22Rv1 (cell line): ENCODE measurements around the gene PSMC3IP.

Experiments used
- H3K27ac ChIP-seq: fragments of 450-650 bp; 2 replicates; pipeline ENCODE4 v1.5.1; 2017
- CTCF ChIP-seq: fragments of 450-650 bp; IDR thresholded peaks from 2 replicates; pipeline ENCODE4 v1.5.1; 2017; ENCODE audit warnings: mild to moderate bottlenecking
- ZFX ChIP-seq: fragments of 450-650 bp; IDR thresholded peaks from 2 replicates; pipeline ENCODE4 v1.6.1; 2017; ENCODE audit warnings: antibody characterized with exemption, borderline replicate concordance

PSMC3IP gene

DNA sequence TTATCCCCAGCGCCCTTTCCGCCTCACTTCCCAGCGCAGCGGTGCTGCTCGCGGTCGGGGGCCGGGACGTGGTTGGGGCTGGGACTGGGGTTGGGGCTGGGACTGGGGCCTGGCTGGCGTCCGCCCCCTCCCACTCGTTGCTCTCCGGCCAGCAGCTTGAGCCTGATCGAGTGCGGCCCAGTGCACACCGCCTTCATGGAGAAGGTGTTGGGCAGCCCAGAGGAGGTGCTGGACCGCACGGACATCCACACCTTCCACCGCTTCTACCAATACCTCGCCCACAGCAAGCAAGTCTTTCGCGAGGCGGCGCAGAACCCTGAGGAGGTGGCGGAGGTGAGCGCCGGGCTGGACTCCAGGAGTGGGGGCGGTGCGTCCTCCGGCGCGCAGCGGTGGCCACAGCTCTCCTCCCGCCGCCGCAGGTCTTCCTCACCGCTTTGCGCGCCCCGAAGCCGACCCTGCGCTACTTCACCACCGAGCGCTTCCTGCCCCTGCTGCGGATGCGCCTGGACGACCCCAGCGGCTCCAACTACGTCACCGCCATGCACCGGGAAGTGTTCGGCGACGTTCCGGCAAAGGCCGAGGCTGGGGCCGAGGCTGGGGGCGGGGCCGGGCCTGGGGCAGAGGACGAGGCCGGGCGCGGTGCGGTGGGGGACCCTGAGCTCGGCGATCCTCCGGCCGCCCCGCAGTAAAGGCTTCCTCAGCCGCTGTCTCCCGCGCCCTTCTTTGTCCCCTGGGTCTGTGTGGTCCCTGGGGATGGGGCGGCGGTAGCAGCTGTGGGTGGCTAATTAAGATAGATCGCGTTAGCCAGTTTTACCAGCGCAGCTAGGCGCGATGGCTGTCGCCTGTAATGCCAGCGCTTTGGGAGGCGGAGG lies 23.0 kb downstream of the PSMC3IP start:
- no peak; the same call in 1 of the 2 replicates for TF ChIP-seq CTCF
- TF ChIP-seq ZFX, result no peak
- H3K27ac ChIP-seq, result peak overlapping the region; percentile 84

DNA sequence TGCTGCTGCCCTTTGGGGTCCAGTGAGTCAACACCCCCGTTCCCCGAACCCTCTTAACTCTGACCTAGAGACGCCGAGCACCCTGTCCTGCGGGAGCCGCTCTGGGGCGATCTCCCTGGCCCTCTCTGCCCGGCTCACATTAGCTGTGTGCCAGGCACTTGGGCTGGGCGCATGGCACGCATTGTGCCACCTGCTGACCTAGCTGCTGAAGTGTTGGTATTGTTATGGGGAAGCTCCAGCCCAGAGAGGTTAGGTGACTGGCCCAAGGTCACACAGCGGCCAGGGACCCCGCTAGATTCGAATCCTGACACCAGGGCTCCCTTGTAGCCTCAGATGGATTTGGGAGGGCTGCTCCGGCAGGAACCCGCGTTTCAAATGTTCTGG lies 23.7 kb downstream of the PSMC3IP start:
- TF ChIP-seq CTCF (peak; percentile 29; the same call in 1 of the 2 replicates), ZFX (no peak)
- H3K27ac ChIP-seq, result peak overlapping the region; percentile 84

- no peak for TF ChIP-seq ZFX
- TF ChIP-seq CTCF, result no peak
- H3K27ac ChIP-seq, result peak overlapping the region; percentile 84
These were observed 24.2 kb downstream of the PSMC3IP start for GRCh38 chr17:42553161-42553818.

DNA sequence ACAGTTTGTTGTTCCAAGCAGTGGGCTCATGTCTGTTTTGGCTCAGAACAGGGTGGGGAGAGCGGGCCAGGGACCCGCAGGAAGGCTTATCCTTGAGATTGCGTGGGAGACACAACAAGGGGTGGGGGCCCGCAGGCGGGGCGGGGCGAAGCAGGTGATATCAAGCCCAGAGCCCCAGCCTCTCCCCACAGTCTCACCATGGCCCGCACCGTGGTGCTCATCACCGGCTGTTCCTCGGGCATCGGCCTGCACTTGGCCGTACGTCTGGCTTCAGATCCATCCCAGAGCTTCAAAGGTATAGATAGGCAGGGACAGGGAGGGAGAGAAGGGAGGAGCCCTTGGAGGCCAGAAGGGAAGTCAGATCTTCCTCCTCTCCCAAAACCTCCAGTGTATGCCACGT lies 24.8 kb downstream of the PSMC3IP start, which contains the start of gene HSD17B1:
TSS of gene HSD17B1 (plus strand) at position 188 of the 400 bp plus-strand sequence. CDS start at position 199, 11 bp downstream.
- H3K27ac ChIP-seq, result peak within 1 kb of the TSS; percentile 84

- TF ChIP-seq CTCF (no peak), ZFX (no peak)
- no peak overlapping the region for H3K27ac ChIP-seq
These were observed 28.4 kb downstream of the PSMC3IP start for GRCh38 chr17:42548993-42549755.

- H3K27ac ChIP-seq, result no peak overlapping the region
- TF ChIP-seq CTCF, result peak; percentile 91
- no peak for TF ChIP-seq ZFX
These were observed 29.3 kb downstream of the PSMC3IP start for GRCh38 chr17:42548070-42548837.

DNA sequence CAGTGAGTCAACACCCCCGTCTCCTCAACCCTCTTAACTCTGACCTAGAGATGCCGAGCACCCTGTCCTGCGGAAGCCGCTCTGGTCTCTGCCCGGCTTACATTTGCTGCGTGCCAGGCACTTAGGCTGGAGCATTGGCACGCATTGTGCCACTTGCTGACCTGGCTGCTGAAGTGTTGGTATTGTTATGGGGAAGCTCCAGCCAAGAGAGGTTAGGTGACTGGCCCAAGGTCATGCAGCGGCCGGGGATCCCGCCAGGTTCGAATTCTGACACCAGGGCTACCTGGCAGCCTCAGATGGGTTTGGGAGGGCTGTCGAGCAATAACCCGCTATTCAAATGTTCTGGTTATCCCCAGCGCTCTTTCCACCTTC lies 29.8 kb downstream of the PSMC3IP start:
- TF ChIP-seq CTCF, result no peak
- no peak for TF ChIP-seq ZFX
- H3K27ac ChIP-seq, result no peak overlapping the region
